ENCODE data around the gene WNK1.
"Not testable (repeated sequence)": the region's sequence is repeated elsewhere in the genome, so short reads cannot be mapped to it uniquely, and the experiment has no call there.

Gene WNK1

DNA sequence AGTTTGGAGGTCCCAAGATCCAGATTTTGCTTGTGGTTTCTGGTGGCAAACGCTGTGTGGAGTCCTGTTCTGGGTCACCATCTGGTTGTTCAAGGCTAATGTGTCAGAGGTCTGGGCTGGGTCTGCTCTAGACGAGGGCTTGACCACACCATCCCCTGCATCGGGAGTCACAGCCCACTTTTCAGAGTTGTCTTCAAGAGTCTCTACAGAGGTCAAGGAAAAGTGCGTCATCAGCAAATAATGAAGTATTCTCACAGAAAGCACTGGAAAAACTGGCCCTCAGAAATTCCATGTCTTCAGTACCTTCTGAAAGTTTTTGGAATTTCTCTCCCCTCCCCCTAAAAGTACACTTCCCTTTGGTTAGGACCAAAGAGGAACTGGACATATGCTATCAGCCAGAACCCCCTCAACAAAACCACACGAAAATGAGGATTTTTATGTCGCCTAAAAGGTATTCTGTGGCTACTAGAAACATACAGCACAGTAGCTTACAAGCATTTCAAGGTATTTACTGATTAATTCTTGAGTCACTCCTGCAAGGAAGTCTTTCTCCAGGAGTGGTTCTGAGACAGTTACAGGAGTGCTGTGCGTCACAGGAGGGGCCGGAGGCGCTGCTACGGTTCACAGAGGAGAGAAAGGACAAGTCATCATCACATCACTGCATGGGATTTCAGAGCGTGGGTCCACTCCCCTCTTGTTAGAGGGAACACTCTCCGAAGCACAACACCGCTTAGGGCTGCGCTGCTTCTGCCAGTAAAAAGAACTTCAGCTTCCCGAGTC lies 161.7 kb downstream of the WNK1 start:
- DNase-seq = no peak

DNA sequence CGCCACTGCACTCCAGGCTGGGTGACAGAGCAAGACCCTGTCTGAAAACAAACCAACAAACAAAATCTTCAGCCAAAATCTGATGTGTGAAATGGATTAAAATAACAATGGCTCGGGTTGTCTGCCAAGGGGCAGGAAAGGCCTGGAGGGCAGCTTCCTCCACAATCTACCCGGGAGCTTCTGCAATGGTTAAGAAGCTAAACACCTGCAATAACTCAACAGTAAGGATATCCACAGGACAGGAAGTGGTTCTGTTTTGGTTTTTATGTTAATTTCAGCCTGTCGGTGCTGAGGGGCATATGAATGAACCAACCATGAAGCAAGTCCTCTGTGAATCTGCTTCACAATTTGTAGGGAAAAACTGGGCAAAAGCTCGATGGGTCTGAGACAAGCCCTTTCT lies 162.7 kb downstream of the WNK1 start:
- peak; percentile 7 for DNase-seq

DNA sequence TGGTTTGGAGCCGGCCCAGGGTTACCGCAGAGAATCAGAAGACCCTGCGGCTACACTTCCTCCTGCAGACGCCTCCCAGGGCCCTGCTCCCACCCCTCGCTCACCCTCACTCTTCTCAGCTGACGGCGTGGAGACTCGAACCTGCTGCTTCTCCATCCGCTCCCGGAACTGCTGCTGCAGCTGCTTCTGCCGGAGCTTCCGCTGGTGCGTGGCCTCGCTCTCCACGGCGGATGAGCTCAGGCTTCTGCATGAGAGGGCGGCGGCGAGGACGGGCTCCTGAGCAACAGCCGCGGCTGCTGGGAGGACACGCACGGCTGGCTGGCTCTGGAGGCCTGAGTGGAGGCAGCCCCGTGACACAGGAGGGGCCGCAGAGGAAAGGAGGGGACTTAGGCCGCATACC lies 163.9 kb downstream of the WNK1 start:
- DNase-seq = no peak

DNA sequence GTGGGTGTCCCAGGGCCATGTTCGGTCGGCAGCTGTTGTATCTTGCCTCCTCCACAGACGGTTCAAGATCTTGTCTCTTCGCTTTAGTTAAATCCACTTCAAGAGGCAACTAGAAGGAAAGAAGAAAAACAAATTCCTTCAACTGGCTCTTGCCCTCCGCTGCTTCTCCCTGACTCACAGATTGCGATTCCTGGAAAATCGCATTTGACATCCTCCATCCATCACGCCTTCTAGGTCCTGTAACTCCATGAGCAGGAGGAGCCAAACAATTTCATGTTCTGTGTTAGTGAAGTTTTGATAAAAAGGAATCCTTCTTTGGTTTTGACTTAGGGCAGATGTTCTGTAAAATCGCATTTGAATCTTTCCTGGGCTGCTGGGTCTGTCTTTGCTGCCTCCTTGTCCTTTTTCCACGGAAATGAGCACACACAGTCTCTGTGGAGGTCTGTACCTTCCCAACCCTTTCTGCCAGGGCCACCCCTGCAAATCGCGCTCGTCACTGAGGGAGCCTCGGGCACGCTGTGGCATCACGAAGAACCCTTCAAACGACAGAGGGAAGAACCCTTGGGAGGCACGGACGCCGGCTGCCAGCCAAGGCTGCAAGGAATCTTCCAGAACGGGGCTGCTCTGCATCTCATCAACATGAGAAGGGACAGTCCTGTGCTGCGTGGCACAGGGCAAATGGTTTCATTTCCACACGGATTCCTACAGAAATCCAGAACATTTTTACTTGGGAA lies 164.5 kb downstream of the WNK1 start:
- no peak for DNase-seq

DNA sequence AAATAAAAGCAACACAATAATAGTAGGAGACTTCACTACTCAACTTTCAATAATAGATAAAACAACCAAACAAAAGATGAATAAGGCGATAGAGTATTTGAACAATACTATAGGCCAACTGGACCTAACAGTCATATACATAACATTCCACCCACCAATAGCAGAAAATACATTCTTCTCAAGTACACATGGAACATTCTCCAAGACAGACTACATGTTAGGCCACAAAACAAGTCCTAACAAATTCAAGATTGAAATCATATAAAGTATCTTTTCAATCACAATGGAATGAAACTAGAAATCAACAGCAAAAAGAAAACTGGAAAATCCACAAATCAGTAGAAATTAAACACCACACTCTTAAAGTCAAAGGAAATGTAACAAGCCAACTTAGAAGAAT lies 168.3 kb downstream of the WNK1 start:
- no peak for DNase-seq

DNA sequence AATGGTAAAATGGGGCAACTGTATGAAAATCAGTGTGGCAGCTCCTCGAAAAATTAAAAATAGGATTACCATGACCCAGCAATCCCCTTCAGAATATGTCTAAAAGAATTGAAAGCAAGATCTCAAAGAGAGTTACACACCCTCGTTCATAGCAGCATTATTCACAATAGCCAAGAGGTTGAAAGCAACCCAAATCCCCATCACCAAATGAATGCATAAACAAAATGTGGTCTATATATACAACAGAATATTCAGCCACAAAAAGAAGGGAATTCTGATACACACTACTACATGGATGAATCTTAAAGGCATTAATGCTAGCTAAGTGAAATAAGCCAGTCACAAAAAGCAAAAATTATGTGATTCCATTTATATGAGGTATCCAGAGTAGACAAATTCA lies 169.9 kb downstream of the WNK1 start:
- DNase-seq = no peak

DNA sequence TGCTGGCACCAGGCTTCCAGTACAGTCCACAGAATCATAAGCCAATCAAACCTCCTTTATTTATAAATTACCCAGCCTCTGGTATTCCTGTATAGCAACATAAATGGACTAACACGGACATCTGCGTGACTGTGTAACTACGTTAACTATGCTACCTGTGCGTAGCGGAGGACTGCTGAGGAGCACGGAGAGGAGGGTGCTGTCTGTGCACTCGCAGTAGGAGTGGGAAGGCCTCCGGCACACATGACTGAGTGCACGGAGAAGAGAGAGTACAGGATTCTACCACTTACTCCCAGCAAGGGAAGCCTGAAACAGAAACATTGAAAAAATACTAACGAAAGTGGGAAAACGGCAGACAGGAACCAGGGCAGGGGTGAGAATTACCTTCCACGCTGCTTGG lies 174.3 kb downstream of the WNK1 start:
- no peak for DNase-seq

DNA sequence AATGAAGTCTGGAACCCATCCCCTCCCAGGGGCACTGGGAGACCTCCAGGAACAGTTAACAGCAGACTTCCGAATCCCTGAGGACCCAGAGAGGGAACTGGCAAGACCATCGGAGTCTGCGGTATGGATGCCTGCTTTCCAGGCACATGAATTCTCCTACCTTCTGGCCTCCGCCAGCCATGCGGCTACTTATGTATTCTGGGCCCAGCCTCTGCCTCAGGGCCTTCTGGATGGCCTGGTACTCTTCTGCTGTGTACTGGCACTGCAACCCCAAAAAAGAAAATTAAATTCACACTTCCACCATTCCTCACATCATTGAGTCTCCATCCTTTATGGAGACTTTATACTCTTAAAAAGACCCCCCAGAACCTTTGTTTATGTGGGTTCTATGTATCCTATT lies 178.7 kb downstream of the WNK1 start:
- no peak for DNase-seq

DNA sequence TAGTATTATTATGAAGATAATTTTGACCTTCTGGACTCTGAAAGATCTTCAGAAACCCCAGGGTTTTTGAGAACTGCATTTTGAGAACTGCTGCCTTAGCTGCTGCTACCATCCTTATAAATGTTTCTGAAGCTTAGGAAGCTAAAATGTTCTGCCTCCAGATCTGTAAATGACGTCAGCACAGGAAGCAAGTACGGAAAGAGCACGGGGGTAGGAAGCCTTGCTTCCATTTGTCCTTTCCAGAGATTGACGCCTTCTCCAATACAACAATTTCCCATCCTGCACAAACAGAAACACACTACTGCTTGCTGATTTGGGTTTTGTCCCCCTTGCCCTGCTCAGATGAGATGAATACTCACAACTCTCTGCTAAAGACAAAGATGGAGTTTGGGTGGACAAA lies 179.2 kb downstream of the WNK1 start:
- no peak for DNase-seq

DNA sequence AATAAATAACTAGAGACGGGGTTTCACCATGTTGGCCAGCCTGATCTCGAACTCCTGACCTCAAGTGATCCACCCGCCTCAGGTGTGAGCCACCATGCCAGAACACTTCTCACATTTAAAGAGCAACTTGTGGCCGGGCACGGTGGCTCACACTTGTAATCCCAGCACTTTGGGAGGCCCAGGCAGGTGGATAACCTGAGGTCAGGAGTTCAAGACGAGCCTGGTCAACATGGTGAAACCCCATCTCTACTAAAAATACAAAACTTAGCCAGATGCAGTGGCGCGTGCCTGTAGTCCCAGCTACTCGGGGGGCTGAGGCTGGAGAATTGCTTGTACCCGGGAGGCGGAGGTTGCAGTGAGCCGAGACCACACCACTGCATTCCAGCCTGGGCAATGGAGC lies 183.5 kb downstream of the WNK1 start:
- DNase-seq = not testable (repeated sequence)

DNA sequence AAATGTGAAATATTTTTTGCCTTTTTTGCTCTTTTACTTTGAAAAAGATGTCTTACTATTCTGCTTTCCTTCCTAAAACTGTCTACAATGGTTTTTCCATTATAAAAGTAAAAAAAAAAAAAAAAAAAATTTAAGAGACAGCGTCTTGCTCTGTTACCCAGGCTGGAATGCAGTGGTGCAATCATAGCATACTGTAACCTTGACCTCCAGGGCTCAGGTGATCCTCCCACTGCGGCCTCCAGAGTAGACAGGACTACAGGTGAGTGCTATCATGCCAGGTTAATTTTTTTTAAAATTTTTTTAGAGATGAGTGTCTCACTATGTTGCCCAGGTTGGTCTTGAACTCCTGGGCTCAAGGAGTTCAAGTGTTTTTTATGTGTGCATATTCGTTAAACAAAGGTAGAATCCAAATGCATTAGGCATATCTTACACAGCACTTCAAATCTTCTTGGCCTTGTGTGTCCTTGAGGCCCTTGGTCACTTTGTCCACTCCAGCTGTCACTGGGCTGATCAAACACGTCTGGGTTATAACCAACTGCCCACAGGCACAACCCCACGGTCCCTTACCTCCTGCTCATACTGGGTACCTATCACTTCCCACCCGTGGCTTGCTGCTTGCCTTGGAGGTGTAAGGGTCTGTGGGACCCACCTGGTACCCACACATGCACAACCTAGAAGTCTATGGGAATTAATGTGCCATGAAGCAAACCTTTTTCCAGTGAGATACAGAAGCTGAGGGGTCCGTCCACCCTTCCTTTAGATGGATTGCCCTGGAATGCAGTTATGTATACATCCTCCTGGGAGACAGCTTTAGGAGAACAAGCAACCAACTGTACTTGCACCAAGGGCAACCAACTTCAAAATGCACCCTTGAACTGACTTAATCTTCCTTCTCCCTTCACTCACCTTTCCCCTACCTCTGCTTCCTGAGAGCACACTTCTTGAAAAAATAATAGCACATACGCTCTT lies 184.3 kb downstream of the WNK1 start:
- no peak for DNase-seq

DNA sequence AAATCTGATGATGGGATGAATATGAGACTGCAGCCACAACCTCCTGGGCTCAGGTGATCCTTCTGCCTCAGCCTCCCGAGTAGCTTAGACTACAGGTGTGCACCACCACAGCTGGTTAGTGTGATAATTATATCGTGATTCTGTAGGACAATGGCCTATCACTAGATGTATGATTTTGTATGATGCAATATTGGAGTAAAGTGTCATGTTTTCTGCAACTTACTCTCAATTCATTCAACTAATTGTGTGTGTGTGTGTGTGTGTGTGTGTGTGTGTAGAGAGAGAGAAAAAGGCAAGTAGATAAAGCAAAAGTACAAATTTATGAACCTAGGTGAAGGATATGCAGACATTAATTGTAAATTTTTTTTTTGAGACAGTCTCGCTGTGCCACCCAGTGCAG lies 186.4 kb downstream of the WNK1 start:
- no peak for DNase-seq

DNA sequence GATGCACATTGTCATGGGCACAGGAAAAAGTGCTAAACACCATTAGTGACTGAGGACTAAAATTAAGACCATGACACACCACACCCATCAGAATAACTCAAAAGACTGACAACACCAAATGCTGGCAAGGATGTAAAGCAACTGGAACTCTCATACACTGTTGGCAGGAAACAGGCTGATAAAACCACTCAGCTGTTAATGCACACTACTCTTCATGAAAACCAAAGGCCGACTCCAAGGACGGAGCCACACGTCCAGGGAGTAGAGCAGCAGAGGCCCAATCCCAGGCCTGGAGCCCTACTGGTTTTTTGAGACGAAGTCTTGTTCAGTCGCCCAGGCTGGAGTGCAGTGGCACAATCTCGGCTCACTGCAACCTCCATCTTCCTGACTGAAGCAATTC lies 190.7 kb downstream of the WNK1 start:
- DNase-seq = no peak

DNA sequence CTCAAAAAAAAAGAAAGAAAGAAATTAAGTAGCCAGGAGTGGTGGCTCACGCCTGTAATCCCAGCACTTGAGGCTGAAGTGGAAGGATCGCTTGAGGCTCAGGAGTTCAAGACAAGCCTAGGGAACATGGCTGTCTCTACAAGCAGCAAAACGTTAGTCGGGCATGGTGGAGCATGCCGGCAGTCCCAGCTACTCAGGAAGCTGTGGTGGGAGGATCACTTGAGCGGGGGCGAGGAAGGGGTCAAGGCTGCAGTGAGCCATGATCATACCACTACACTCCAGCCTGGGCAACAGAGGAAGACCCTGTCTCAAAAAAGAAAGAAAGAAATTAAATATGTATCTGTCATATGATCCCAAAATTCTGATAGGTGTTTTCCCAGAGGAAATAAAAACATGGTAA lies 191.8 kb downstream of the WNK1 start:
- no peak for DNase-seq

DNA sequence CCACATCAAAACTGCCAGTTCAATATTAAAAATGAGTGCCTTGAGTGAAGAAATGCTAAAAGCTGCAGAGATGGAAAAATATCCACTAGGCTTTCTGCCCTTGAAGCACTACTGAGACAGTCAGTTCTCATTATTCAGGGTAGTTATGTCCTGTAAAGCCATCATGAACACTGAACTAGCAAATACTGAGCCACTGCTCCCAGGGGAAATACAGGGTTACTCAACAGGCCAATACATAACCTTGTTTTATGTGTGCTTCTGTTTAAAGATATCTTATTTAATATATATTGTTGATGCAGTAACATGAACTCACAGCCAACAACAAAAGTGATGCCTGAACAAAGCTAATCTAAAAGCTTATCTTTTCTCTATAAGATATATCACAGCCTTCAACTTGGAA lies 193.8 kb downstream of the WNK1 start:
- DNase-seq = no peak

DNA sequence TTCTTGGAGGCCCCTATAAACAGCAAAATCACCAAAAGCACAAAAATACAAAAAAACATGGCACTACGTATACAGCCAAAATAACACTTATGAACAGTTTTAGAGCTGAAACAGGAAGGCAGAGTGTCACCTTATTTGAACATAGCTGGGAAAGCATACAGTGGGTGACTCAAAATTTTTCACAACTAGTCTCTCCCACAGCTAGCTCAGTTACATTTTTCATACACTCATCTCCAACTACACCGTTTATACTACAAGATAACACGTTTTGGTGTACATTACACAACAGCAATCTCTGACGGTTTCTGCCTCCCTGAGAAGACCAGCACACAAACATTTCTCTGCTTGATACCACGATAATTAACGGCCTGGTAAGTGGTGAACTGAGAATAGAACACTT lies 194.3 kb downstream of the WNK1 start:
- DNase-seq = peak; percentile 66

DNA sequence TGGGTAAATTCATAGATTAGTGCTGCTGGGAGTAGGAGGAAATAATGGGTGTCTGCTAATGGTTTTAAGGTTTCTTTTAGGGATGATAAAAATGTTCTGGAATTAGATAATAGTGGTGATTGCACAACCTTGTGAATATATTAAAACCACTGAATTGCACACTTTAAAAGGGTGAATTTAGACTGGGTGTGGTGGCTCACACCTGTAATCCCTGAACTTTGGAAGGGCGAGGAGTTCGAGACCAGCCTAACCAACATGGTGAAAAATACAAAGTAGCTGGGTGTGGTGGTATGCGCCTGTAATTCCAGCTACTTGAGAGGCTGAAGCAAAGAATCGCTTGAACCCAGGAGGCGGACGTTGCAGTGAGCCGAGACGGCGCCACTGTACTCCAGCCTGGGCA lies 195.9 kb downstream of the WNK1 start:
- no peak for DNase-seq

DNA sequence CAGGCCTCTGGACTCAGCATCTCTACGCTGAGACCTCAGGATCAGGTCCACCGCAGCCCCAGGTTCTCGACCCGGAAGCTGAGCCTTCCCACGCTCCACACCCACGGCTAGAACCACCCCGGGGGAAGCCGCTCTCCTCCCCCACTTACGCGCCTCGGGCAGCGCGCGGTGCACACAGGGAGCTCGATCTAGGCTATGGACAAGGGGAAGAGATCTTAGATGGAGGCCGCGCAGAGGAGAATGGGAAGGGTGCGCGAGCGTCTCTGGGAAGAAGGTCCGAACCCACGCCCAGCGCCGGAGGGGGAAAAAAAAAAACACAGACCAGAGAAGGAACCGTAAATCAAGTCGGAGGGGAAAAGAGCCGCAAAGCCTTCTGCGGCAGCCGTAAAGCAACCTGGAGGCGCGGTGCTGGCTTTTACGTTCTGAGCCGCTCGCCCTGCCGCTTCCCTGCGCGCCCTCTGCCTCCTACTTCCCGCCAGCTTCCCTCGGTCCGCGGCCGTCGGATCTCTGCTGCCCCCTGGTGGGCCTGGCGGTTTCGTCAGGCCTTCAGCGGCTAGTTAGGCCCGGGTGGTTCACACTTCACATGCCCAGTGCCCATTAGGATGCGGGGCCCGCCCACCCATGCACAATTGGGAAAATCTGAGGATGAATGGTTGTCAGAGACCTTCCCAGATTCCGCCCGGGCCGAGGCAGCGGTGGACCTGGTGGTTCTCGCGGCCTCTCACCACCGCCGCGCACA lies 197.2 kb downstream of the WNK1 start, which contains the start of gene RAD52:
TSS of gene RAD52 (minus strand) at position 242 of the 739 bp plus-strand sequence. CDS start 16,636 bp downstream, outside the sequence.
- DNase-seq = peak; percentile 98

DNA sequence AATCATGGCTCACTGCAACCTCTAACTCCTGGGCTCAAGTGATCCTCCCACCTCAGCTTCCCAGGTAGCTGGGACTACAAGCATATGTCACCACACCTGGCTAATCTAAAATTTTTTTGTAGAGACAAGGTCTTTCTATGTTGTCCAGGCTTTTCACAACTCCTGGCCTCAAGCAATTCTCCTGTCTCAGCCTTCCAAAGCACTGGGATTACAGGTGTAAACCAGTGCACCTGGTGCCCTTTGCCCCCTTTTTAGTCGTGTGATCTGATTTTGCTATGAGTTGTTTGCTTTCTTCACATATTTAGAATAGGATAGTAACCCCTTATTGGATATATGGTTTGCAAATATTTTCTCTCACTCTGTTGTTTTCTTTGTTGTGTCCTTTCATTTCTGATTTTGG lies 198.8 kb downstream of the WNK1 start:
- no peak for DNase-seq

DNA sequence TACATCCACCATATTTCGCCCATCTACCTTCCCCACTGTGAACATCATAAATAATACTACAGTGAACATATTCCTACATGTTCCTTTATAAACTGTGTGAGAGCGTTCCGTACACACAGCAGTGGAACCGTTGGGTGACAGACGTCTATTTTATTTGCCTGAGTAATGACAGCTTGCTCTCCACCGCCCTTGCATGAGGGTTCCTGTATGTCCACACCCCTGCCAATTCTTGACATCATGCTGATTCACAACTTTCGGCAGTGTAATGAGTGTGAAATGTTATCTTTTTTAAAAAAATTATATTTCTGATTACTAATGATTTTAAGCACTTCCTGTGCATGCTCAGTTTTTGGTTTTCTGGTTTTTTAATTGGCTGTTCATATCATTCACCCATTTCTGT lies 201.4 kb downstream of the WNK1 start:
- DNase-seq = peak; percentile 39

DNA sequence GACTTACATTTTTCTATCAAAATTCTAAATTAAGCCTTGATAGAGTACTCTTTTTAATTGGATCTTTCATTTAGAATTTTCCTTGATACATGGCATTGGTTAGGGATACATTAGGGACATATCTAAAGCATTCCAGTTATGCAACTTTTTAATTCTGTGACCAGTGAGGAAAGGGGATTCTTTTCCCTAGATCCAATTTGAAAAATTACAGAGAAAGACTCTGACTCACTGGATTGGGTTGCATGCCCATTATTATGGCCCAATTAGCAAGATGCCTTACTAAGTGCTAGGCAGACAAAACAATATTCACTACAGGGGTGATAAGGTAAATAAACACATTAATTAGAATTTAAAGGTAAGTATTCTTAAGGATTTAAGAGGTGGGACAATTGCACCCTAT lies 202.4 kb downstream of the WNK1 start:
- DNase-seq = no peak

DNA sequence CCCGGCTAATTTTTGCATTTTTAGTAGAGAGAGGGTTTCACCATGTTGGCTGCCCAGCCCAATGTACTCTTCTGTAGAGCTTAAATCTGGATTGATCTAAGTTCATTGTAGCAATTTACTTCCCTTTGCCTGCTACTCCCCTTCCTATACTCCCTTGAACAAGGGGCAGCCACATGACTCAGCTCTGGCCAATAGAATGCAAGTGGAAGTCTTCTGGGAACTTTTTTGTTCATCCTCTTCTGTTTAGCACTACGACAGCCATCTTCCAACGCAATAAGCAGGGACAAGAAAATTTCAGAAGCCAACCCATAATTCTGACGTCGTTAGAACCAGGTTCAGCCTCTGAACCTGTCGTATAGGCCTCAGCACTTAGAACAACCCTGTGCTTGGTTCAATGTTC lies 203.6 kb downstream of the WNK1 start:
- no peak for DNase-seq

All from activated CD4-positive, alpha-beta T cell treated with anti-CD3 and anti-CD28 coated beads, Interleukin-10, Interleukin-2, amounts not matched to agents 100 ng/mL and 50 ng/mL, durations not matched to agents 16 hours and 8 hours (primary cell).